Left cardiac atrium (tissue), 4 donors: ENCODE data around the gene HSD11B2. TPM values are rescaled to one million over a fixed set of nuclear protein-coding genes. Genes with fewer than 3 reads are reported as not detected.

Experiments used
- ATAC-seq, 2 donors: fragments of 200-7000 bp; cut with Tn5 transposase; one replicate each; pipeline ENCODE4 v1.9.1; 2020; ENCODE audit warnings: mild to moderate bottlenecking in 2 of 2, moderate library complexity in 2 of 2
- DNase-seq: peaks from one replicate; pipeline ENCODE4 v3.0.0-alpha.2; 2020
- intact Hi-C, 2 donors: fragments of 100-400 bp; cut with DNase I; formaldehyde crosslinking; loops; one replicate each; pipeline versions ENCODE4 v1.14.1 to v1.15.1; 2022 to 2023
- long read RNA-seq: library from polyadenylated mRNA; unstranded; transcript quantifications from one replicate; pipeline ENCODE4 v2.0.0, GENCODE V29; 2021
- total RNA-seq, 2 donors: library from RNA; stranded (reverse); fragmentation: NEBNext Ultra II Directional; extraction: Animal tissue kit (Norgen Biotek cat#: 25700); gene quantifications; one replicate each; pipeline ENCODE4 v1.2.1, GENCODE V29; 2021
- donor health status: DM: no; HTN: yes; CAD: no.
- donor health status: DM: no; HTN: yes; CAD: no; lungs with severe emphysema.
- donor health status: DM: yes; HTN: yes; CAD: no.
- donor health status: Dilated cardiomyopathy.

Gene HSD11B2
- 1 to 10 TPM in 1 of 2 donors, not detected in 1; 1.6 TPM for total RNA-seq
- long read RNA-seq = 0 reads

GRCh38 chr16:67430977-67431774 lies at the start of gene HSD11B2:
HSD11B2 (plus strand) TSS chr16:67431121; CDS start chr16:67431249, 128 bp downstream.
- DNase-seq (no peak), ATAC-seq (peak; percentile 67 to 77)
- intact Hi-C loops = no loop called here

- DNase-seq (no peak), ATAC-seq (no peak)
- intact Hi-C loops = no loop called here
Observed at GRCh38 chr16:67383284-67383683, 47.6 kb upstream of the HSD11B2 start.

GRCh38 chr16:67384778-67385510 lies 46.0 kb upstream of the HSD11B2 start:
- ATAC-seq (no peak), DNase-seq (no peak)
- intact Hi-C loops = no loop called here

GRCh38 chr16:67386861-67387455 lies 44.0 kb upstream of the HSD11B2 start:
- DNase-seq = no peak
- ATAC-seq = no peak
- intact Hi-C loops = no loop called here

GRCh38 chr16:67387479-67388079 lies 43.3 kb upstream of the HSD11B2 start:
- ATAC-seq = no peak
- intact Hi-C loops = no loop called here
- no peak for DNase-seq

- DNase-seq (no peak), ATAC-seq (no peak)
- intact Hi-C loops = no loop called here
Observed at GRCh38 chr16:67388191-67388590, 42.7 kb upstream of the HSD11B2 start.

GRCh38 chr16:67388591-67388990 lies 42.3 kb upstream of the HSD11B2 start:
- no peak for DNase-seq
- no peak for ATAC-seq
- intact Hi-C loops = no loop called here

GRCh38 chr16:67389911-67390815 lies 40.8 kb upstream of the HSD11B2 start:
- intact Hi-C loops = loop anchor here in 1 of 2 donors (10.0 kb wide), 1 partner anchor 125 kb away; no protein-coding TSS in a partner anchor
- DNase-seq (no peak), ATAC-seq (peak in 1 of 2 donors; percentile 3)

GRCh38 chr16:67390816-67391423 lies 40.0 kb upstream of the HSD11B2 start:
- intact Hi-C loops = loop anchor here in 1 of 2 donors (10.0 kb wide), 1 partner anchor 126 kb away; no protein-coding TSS in a partner anchor
- no peak for ATAC-seq
- DNase-seq = no peak

GRCh38 chr16:67391424-67392300 lies 39.3 kb upstream of the HSD11B2 start:
- ATAC-seq = no peak
- intact Hi-C loops = loop anchor here in 1 of 2 donors (10.0 kb wide), 1 partner anchor 127 kb away; no protein-coding TSS in a partner anchor
- peak; percentile 31 for DNase-seq

- intact Hi-C loops = loop anchor here in 1 of 2 donors (10.0 kb wide), 1 partner anchor 128 kb away; no protein-coding TSS in a partner anchor
- ATAC-seq = no peak
- DNase-seq = no peak
Observed at GRCh38 chr16:67392301-67393059, 38.4 kb upstream of the HSD11B2 start.

- DNase-seq (peak; percentile 95), ATAC-seq (peak; percentile 79 to 81)
- intact Hi-C loops = loop anchor here in 1 of 2 donors (10.0 kb wide), 1 partner anchor 128 kb away; no protein-coding TSS in a partner anchor
Observed at GRCh38 chr16:67393111-67393787, 37.7 kb upstream of the HSD11B2 start, which contains the start of gene TPPP3. TPPP3 (minus strand) TSS chr16:67393498; CDS start chr16:67391111, 2,387 bp downstream.

GRCh38 chr16:67393788-67394154 lies 37.1 kb upstream of the HSD11B2 start:
- intact Hi-C loops = loop anchor here in 1 of 2 donors (10.0 kb wide), 1 partner anchor 129 kb away; no protein-coding TSS in a partner anchor
- no peak for DNase-seq
- ATAC-seq = peak in 1 of 2 donors; percentile 0

- no peak for DNase-seq
- intact Hi-C loops = loop anchor here in 1 of 2 donors (10.0 kb wide), 1 partner anchor 130 kb away; no protein-coding TSS in a partner anchor
- ATAC-seq = peak in 1 of 2 donors; percentile 5
Observed at GRCh38 chr16:67394155-67395104, 36.5 kb upstream of the HSD11B2 start.
